ENCODE data around the gene CYSRT1.

CYSRT1 gene

GRCh38 chr9:137179761-137180160 is 45.2 kb upstream of the CYSRT1 start:
- TF ChIP-seq CTCF (IDR thresholded peaks at IDR 0.05; ENCODE audit: low read depth, low read length), result no peak

GRCh38 chr9:137180491-137180890 is 44.5 kb upstream of the CYSRT1 start:
- H3K36me3 ChIP-seq, result peaks cover 29% of the 10 kb centered on the region
- no peaks in the 10 kb centered on the region for H3K4me1 ChIP-seq

More at GRCh38 chr9:137179761-137180160, 45.2 kb upstream of the CYSRT1 start:
- H3K27me3 ChIP-seq, result peaks cover 4% of the 10 kb centered on the region; the same call in 1 of the 2 replicates
- DNase-seq, result no peak
- no peak overlapping the region for H3K4me3 ChIP-seq (ENCODE audit: low read depth, low read length)
- no peaks in the 10 kb centered on the region for H3K9me3 ChIP-seq
- H3K4me1 ChIP-seq, result no peaks in the 10 kb centered on the region
- H3K36me3 ChIP-seq, result peaks cover 29% of the 10 kb centered on the region

GRCh38 chr9:137181680-137182079 is 43.3 kb upstream of the CYSRT1 start:
- no peak for DNase-seq
- Histone ChIP-seq H3K4me3 (ENCODE audit: low read depth, low read length) (no peak overlapping the region), H3K36me3 (peaks cover 29% of the 10 kb centered on the region), H3K27me3 (no peaks in the 10 kb centered on the region), H3K4me1 (no peaks in the 10 kb centered on the region), H3K9me3 (no peaks in the 10 kb centered on the region)
- TF ChIP-seq CTCF (IDR thresholded peaks at IDR 0.05; ENCODE audit: low read depth, low read length), result no peak

More at GRCh38 chr9:137180491-137180890, 44.5 kb upstream of the CYSRT1 start:
- DNase-seq, result no peak
- no peak for TF ChIP-seq CTCF (IDR thresholded peaks at IDR 0.05; ENCODE audit: low read depth, low read length)
- no peaks in the 10 kb centered on the region for H3K9me3 ChIP-seq
- no peak overlapping the region for H3K4me3 ChIP-seq (ENCODE audit: low read depth, low read length)
- no peaks in the 10 kb centered on the region for H3K27me3 ChIP-seq

GRCh38 chr9:137182836-137183235 is 42.1 kb upstream of the CYSRT1 start:
- TF ChIP-seq CTCF (IDR thresholded peaks at IDR 0.05; ENCODE audit: low read depth, low read length), result no peak
- DNase-seq, result no peak
- H3K27me3 ChIP-seq, result no peaks in the 10 kb centered on the region
- H3K36me3 ChIP-seq, result peaks cover 29% of the 10 kb centered on the region
- H3K4me3 ChIP-seq (ENCODE audit: low read depth, low read length), result no peak overlapping the region
- no peaks in the 10 kb centered on the region for H3K4me1 ChIP-seq
- H3K9me3 ChIP-seq, result no peaks in the 10 kb centered on the region

GRCh38 chr9:137183980-137184595 is 40.9 kb upstream of the CYSRT1 start:
- no peaks in the 10 kb centered on the region for H3K27me3 ChIP-seq
- H3K36me3 ChIP-seq, result peaks cover 29% of the 10 kb centered on the region
- H3K4me1 ChIP-seq, result no peaks in the 10 kb centered on the region
- no peak for TF ChIP-seq CTCF (IDR thresholded peaks at IDR 0.05; ENCODE audit: low read depth, low read length)
- H3K4me3 ChIP-seq (ENCODE audit: low read depth, low read length), result no peak overlapping the region
- no peaks in the 10 kb centered on the region for H3K9me3 ChIP-seq
- DNase-seq, result no peak

- no peak for TF ChIP-seq CTCF (IDR thresholded peaks at IDR 0.05; ENCODE audit: low read depth, low read length)
- DNase-seq, result no peak
- peaks cover 29% of the 10 kb centered on the region for H3K36me3 ChIP-seq
- no peaks in the 10 kb centered on the region for H3K4me1 ChIP-seq
- H3K4me3 ChIP-seq (ENCODE audit: low read depth, low read length), result no peak overlapping the region
- H3K27me3 ChIP-seq, result no peaks in the 10 kb centered on the region
- H3K9me3 ChIP-seq, result no peaks in the 10 kb centered on the region
These were observed 39.9 kb upstream of the CYSRT1 start for GRCh38 chr9:137184881-137185660.

Data from BE2C (cell line).